SK-N-SH treated with all-trans-retinoic acid at 6 μM for 48 hours (cell line): ENCODE data around the gene ZNF841.
"Not testable (repeated sequence)": the region's sequence is repeated elsewhere in the genome, so short reads cannot be mapped to it uniquely, and the experiment has no call there.

Experiments used
- GLIS3 ChIP-seq: fragments of 250-450 bp; sonication (Bioruptor Pico); IDR thresholded peaks from 2 replicates; pipeline ENCODE4 v1.5.0; 2020; ENCODE audit warnings: mild to moderate bottlenecking, moderate library complexity
- ZC3H10 ChIP-seq: fragments of 250-450 bp; sonication (Bioruptor Pico); IDR thresholded peaks from 2 replicates; pipeline ENCODE4 v1.5.1; 2021; ENCODE audit warnings: mild to moderate bottlenecking, moderate library complexity

DNA sequence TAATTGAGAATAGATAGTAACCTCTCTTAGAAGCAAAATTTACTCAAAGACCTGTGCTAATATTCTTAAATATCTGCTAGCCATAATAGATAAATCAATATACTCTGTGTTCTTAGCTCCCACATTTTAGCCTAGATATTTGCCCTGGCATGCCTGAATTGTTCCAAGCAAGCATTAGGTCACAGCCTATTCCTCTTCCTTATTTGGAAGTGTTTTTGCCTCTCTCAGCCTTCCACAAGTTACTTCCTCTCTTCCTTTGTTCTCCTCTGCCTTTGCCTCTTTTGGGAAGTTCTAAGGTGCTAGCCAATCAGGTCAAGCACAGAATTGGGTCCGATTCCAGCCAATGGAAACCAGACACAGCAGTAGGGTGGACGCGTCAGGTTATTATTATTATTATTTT lies 851 bp upstream of the ZNF841 start:
- not testable (repeated sequence) for TF ChIP-seq ZC3H10, GLIS3 (CRISPR knock-in tag)
